Measurements from ENCODE around the gene WFDC12.
A peak's percentile ranks its signal among the peaks of the same experiment; 100 is the strongest.

WFDC12 gene

DNA sequence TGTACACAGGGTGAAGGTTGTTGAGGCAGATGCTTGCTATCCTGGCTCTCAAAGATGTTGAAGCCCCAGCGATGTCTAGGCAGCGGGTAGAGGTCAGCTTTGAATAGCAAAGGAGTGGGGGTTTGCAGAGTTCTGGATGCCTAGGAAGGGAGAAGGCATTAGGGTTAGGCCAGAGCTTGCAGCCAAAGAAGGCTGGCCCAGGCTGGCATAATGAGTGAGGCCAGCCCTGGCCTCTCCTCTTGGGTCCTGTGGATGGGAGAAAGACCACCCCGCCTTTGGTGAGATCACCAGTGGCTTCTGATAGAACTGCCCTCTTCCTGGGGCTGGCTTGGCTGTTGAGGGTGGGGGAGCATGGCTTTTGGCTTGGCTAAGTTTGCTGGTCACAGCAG is 8.9 kb downstream of the WFDC12 start:
- no peak for FAIRE-seq

DNA sequence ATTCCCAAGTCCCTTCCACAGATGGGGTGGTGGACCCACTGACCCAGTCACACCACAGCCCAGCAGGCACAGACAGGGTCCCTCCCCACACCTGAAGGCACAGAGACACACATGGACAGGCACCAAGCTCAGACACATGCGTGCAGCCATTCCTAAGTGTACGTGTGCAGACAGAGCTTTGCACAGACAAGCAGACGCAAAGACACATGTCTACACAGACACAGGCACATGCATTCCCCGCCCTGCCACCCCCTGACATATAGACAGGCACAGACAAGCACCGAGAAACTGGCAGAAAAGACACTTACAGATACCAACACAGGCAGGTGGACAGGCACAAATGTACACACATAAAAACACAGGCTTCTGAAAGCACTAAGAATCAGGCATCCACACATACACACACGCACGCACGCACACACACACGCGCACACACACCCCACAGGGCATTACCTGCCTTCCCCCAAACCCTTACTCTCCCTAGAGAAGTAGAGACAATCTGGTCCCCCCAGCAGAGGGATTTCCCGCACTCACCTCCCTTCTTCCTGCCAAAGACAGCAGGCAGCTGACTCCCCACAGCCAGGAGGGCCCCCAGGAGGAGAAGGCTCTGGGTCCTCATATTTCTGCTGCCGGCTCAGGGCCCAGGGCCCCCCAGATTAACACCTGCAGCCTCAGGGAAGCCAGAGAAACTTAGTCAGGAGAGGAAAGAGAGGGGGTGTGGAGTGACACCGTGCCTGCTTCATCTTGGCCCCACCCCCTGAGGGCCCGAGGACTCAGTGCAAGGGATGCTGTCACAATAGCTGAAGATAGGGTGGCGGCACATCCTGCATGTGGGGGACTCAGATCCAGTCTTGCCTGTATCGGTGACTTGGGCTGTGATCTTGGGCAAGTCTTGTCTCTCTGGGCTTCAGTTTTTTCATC is 9.5 kb downstream of the WFDC12 start, which contains the start of gene WFDC5:
Gene WFDC5, minus strand, starts transcription at position 710 of the 921 bp plus-strand sequence. Its CDS starts 91 bp downstream, at position 619.
- FAIRE-seq = no peak
- DNase-seq (ENCODE audit: low spot score) = no peak

More for the DNA sequence above, 8.9 kb downstream of the WFDC12 start:
- no peak for DNase-seq (ENCODE audit: low spot score)

DNA sequence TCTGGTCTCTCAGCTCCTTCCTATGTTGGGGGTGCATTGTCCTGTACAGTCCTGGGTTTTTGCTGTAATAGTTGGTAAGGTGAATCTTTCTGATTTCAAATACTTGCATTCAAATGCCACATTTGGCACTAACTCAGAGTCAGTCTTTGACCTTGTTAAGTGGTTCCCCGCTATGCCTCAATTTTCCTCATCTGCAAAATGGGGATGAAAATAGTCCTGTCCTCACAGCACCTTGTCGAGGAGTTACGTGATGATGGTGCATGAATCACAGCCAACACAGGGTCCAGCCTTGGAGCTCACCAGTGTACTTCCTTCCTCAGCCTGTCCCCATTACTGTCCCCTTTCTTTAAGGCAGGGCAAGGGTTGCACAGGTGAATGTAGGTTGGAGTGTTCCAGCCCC is 10.4 kb downstream of the WFDC12 start:
- DNase-seq (ENCODE audit: low spot score) = no peak
- FAIRE-seq = no peak

DNA sequence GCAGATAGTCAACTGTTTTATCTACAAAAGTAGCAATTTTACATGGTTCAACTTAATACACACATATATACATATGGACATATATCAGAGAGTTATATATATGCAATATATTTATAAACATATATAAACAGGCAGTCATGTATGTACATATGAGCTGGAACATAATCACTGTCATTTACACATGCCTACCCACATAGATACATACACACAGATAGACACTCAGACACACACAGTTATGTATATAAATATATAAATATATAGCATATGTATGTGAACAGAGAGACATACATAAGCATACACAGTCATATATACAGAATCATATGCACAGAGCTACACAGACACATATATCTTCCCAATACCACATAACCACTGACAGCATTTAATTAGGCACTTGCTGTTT is 11.5 kb downstream of the WFDC12 start:
- FAIRE-seq = no peak
- no peak for DNase-seq (ENCODE audit: low spot score)

DNA sequence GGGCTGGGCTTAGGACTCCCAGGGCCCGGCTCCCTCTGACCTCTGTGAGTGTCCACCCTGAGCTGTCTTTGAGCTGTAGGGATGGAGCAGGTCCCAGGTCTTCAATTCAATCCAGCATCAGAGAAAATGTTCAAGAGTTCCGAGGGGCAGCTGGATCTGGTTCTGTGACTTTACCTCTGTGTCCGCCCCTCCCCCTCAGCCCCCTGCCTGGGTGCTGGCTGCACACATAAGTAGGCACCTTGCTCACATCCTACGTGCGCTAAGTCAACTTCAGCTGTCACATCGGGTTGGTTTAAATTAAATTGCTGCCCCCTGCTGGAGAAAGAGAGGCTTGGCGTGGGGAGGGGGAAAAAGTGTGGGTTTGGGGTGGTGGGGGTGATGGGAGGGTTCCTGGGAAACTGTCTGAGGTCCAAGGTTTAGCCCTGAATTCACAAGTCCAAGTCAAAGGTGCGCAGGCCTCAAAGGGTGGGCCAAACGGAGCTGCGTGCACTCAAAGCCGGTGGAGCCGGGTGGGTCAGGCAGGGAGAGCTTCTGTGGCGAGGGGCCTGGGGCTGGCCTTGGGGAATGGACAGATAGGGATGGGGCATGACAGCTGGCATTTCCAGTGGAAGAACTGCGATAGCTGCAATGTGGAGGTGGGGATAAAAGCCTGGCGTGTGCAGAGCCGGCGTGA is 12.3 kb downstream of the WFDC12 start:
- no peak for FAIRE-seq
- DNase-seq (ENCODE audit: low spot score) = no peak

DNA sequence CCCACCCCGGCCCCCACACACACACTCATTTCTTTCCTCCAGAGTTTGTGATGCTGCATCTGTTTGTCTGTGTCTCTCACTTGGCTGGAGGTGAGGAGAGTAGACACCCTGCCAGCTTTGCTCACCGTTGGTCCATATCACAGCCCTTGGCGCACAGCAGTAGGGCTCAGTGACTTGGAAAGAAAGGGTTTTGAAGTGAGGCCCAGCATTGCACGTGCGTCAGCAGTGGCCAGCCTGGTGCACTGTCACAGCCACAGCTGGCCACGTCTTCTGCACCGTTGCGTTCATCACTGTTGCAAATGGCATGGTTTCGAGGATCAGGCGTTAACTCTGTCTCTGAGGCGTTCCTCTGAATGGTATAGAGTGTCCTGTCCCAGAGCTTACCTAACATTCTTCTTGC is 13.0 kb downstream of the WFDC12 start:
- FAIRE-seq (no peak), DNase-seq (ENCODE audit: low spot score) (no peak)

DNA sequence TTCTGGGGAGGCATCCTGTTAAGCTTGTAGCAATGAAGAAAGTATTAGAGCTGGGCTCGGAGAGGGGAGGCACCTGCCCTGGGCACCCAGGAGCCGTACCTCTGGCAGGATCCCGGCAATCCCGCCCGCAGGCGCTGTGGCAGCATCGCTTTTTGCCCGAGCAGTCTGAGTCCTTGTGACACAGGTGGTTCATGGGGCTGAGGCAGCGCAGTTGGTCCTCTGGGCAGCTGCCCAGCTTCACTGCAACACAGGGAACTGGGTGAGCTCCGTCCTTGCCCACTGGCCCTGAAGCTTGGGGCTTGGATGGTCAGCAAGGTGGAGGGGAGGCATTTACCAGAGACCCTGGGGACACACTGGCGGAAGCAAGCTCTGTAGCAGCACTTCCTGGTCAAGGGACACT is 14.0 kb downstream of the WFDC12 start:
- FAIRE-seq (no peak), DNase-seq (ENCODE audit: low spot score) (no peak)

DNA sequence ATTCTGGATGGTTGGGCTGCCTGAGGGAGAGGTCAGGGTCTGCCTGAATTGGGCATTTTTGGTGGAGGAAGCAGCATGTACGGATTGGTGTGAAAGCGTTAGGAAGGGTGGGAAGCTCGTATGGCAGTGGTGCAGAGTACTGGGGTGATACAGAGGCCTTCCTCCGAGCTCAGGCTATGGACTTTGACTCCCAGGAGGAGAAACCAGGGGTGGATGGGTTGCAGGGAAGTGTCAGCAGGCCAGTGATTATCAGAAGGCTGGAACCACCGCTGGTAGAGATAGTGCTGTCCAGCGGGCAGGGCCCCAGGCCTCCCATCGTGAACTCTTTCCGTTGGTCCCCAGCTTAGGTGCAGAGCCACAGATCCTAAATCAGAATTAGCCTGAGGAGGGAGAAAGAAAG is 14.6 kb downstream of the WFDC12 start:
- no peak for DNase-seq (ENCODE audit: low spot score)
- FAIRE-seq = no peak

DNA sequence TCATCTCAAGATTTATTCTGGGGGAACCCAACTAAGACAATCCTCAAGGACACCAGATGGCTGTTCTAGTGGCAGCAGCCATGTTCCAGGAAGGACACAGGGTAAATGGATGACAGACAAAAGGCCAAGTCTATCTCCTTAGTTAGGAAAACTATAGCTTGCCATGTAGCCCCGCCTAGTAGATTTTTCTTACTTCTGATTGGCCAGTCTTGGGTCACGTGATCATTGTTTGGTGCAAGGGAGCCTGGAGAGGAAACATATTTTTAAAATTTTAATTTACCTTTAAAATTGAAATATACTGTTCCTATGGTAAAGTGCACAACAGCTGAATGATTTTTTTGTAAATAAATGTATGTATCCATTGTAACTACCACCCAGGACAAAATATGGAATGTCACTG is 18.9 kb downstream of the WFDC12 start:
- DNase-seq (ENCODE audit: low spot score) (peak; percentile 33), FAIRE-seq (no peak)

DNA sequence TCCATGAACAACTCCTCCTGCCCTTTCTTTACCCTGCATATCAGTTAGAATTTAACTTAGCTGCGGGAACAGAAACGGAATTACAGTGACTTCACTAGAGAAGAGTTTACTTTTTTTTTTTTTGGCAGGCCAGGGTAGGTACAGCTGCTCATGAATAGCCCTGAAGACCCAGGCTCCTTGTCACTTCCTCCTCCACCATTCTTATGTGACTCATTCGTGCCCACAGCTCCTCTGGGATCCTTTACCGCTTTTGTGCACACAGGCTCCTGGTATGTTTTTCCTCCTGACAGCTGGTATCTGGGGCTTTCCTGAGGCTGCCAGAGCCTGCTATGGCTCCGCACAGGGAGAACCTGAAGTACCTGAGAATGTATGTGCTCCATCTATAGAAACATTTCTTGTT is 19.5 kb downstream of the WFDC12 start:
- peak; percentile 95 for FAIRE-seq
- DNase-seq (ENCODE audit: low spot score) = peak; percentile 97

DNA sequence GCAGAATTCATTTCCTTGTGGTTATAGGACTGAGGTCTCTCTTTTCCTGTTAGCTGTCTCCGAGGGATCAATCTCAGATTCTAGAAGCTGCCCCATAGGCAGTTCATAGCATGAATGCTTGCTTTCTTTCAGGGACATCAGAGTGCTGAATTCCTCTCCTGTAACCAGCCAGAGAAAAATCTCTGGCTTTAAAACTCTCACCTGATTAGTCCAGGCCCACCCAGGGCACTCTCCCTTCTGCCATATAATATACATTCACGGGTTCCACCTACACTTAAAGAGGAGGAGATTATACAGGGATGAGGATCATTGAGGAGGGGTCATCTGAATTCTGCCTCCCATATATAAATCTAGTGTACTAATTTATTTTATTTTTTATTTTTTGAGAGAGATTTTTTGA is 21.2 kb downstream of the WFDC12 start:
- FAIRE-seq (no peak), DNase-seq (ENCODE audit: low spot score) (no peak)

DNA sequence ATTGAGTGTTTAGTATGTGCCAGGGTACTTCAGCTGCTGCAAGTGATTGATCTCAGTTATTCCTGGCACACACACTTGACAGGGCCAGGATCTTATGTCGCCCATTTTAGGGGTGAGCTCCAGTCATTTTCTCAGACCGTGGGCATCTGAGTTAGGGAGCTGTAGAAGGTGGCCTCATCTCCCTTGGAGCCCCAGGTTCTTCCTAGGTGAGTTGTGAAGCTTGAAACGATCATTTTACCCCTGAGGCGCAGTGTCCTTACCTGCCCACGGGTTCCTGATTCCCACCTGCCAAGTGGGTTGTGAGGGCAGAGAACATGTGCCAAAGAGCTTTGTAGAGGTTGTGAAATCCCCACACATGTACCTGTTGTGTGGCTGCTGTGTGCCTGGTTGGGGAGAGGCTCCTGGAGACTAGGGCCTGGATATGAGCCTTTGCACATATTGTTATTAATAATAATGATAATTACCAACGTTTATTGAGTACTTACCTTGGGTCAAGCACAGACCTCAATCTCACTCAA is 22.9 kb downstream of the WFDC12 start:
- DNase-seq (ENCODE audit: low spot score) (no peak), FAIRE-seq (no peak)

DNA sequence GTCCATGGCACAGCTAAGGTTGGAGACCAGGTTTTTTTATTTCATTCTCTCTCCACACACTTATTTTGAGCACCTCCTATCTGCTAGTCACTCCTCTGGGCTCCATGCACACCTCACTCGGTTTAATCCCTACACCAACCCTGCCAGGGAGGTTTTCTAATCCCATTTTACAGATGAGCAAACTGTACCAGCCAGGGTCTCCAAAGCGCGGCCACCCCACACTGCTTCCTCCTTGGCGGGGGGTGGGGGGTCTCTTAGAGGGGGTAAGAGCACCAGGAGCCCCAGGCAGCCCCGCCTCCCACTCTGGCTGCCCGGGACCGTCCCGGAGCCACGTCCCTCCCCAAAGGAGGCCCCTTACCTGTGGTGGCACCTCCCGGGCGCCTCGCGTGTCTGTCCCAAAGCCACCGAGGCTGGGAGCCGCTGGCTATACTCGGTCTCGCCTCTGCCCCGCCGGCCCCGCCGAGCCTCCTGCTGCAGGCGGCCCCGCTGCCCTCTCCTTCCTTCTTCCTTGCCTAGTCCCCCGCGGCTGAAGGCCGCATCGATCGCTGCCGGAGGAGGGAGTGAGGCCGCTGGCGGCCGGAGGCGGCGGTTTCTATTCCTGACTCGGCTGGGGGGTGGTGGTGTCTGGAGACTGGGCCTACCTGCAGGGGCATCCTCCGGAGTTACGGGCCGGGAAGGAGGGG is 23.6 kb downstream of the WFDC12 start, which contains the start of gene KCNS1:
Gene KCNS1, minus strand, starts transcription at position 565 of the 683 bp plus-strand sequence. CDS start 1,891 bp downstream, outside the sequence.
- DNase-seq (ENCODE audit: low spot score) (no peak), FAIRE-seq (no peak)

DNA sequence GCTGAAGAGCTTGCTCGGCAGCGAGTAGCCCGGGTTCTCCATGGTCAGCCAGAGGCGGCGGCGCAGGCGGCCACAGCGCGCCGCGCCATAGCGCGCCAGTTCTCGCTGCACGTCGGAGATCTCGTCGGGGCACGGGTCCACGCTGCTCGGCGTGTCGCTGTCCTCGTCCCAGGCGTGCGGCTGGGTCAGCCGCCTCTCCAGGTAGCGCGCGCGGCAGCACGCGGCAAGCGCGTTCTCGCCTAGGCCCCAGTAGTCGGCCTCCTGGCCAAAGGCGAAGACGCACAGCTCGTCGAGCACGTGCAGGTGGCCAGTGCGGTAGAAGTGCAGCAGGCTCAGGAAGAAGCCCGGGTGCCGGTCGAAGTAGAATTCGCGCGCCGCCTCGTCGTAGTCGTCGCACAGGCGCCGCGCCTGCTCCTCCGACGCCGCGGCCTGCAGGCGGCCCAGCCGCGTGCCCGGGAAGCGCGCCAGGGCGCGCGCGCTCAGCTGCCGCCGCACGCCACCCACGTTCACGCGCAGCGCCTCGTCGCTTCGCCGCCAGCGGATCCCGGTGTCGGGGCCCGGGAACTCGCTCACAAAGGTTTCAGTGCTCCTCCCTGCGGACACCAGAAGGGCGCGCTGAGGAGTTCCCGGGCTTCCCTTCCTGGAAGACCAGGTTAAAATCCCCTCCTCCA is 26.0 kb downstream of the WFDC12 start:
- no peak for FAIRE-seq
- no peak for DNase-seq (ENCODE audit: low spot score)

DNA sequence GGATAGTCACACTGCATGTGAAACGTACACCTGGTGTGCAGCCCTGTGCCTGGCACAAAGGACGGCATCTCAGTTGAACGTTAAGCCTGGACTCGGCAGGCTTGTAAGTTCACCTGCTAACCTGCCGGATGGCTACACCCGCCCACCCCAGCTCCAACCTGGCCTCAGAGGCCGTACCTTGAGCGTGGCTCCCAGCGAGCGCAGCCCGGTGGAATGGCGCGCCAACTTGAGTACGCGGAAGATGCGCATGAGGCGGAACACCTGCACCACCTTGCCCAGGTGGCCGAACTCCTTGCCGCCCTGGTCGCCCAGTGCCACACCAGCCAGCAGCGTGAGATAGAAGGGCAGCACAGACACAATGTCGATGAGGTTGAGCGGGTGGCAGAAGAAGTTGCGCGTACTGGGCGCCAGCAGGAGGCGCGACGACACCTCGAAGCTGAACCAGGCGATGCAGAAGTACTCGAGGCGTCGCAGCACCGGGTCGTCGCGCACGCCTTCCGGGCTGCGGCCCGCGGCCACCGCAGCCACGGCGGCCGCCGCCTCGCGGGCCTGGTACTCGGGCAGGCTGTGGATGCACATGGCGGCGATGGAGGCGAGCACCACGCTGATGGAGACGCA is 26.7 kb downstream of the WFDC12 start:
- FAIRE-seq (no peak), DNase-seq (ENCODE audit: low spot score) (no peak)

DNA sequence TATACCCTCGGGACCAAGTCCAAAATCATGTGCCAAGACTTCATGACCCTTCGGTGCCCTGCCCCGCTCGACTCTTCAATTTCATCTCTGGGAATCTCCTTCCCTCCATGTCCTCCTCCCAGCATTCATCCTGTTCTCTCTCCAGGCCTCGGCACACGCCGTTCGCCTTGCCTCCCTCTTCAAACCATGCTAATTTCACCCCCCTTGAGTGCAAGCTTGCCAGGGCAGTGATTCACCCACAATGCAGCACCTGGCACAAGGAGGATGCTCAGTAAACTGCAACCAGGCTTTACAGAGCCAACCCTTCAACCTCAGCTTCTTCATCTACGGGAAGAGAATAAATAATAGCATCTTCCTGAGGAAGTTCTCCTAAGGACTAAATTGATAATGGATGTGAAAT is 27.5 kb downstream of the WFDC12 start:
- FAIRE-seq (no peak), DNase-seq (ENCODE audit: low spot score) (no peak)

DNA sequence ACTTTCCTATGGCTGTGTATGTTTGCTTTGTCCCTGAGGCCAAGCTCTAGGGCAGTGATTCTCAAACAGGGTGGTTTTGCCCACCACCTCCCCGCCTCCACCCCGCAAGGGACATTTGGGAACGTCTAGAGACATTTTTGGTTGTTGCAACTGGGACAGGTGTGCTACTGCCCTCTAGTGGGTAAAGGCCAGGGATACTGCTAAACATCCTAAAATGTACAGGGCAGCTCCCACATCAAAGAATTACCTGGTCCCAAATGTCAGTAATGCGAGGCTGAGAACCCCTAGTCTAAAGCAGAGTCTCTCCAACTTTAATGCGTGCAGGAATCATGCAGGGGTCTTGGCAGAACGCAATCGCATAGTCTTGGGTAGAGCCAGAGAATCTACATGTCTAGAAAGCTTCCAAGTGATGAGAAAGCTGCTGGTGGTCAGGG is 28.4 kb downstream of the WFDC12 start:
- DNase-seq (ENCODE audit: low spot score) (peak; percentile 42), FAIRE-seq (no peak)

DNA sequence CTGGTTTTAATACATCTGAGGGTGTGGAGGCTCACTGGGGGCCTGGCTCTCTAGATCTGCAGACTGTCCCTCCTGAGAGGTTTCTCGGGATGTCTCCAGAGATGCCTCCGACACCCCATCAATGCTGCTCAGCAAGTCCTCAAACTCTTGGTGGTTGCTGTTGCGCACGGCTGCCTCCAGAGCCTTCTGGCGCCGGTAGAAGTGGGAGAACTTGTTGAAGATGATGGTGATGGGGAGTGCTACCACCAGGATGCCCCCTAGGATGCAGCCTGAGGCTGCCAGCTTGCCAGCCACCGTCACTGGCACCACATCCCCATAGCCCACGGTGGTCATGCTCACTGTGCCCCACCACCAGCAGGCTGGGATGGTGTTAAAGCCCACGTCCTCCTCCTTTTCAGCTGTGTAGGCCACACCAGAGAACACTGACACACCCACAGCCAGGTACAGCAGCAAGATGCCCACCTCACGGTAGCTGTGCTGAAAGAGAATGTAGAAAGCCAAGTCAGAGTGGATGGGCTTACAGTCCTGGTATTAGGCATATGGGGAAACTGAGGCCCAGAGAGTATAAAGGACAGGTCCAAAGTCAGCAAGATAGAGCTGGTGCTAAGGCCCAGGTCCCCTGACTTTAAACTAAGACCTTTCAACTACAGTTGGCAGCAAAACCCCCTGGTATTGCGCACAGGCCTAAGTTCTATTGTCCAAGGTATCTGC is 29.2 kb downstream of the WFDC12 start:
- DNase-seq (ENCODE audit: low spot score) (no peak), FAIRE-seq (no peak)

DNA sequence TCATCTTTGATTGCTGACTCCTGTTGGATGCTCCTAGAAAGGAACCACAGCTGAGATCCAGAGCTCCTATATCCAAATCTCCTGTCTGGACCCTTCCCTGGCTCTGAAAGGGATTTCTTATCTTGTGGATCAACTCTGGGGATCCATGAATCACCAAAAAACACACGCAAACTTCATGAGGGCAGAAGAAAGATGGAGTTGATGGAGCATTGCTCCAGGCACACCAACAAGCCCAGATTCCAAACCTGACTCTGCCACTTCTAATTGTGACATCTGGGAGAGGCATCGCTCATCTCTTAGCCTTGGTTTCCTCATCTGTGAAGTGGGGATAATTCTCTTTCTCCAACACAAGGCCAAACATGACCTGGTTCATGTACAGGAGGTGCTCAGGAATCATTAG is 30.1 kb downstream of the WFDC12 start:
- no peak for FAIRE-seq
- DNase-seq (ENCODE audit: low spot score) = no peak

DNA sequence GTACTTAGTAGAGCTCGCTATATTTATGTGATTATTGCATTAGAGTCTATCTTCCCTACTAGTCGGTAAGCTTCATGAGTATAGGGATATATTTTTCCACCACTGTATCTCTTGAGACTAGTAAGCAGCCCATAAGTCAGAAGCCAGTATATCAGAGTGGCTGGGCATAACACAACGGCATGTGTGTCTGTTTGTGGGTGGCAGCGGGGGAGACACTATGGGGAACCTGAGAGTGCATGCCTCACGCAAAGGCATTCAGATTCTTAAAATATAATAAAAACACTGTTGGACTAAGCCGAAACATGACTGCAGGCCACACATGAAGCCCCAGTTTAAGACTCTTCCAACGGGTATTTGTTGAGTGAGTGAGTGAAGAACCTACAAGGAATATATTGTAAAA is 31.4 kb downstream of the WFDC12 start:
- no peak for FAIRE-seq

More for the DNA sequence above, 31.4 kb downstream of the WFDC12 start:
- DNase-seq (ENCODE audit: low spot score) = no peak
